Measurements from ENCODE around the gene TRMT13. TPM values are rescaled to one million over a fixed set of nuclear protein-coding genes. Genes with fewer than 3 reads are reported as not detected.
"Not testable (repeated sequence)": the region's sequence is repeated elsewhere in the genome, so short reads cannot be mapped to it uniquely, and the experiment has no call there.

Gene TRMT13
- total RNA-seq, 1 donor from 2014 or later, result 17.3 TPM

GRCh38 chr1:100184536-100184935 is 51.6 kb downstream of the TRMT13 start:
- TF ChIP-seq, protein P1, sequence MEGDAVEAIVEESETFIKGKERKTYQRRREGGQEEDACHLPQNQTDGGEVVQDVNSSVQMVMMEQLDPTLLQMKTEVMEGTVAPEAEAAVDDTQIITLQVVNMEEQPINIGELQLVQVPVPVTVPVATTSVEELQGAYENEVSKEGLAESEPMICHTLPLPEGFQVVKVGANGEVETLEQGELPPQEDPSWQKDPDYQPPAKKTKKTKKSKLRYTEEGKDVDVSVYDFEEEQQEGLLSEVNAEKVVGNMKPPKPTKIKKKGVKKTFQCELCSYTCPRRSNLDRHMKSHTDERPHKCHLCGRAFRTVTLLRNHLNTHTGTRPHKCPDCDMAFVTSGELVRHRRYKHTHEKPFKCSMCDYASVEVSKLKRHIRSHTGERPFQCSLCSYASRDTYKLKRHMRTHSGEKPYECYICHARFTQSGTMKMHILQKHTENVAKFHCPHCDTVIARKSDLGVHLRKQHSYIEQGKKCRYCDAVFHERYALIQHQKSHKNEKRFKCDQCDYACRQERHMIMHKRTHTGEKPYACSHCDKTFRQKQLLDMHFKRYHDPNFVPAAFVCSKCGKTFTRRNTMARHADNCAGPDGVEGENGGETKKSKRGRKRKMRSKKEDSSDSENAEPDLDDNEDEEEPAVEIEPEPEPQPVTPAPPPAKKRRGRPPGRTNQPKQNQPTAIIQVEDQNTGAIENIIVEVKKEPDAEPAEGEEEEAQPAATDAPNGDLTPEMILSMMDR (IDR thresholded peaks at IDR 0.05; ENCODE audit: insufficient read depth, low read length, poor library complexity, severe bottlenecking), result no peak
- Histone ChIP-seq H3K27me3 (ENCODE audit: control insufficient read depth, insufficient read depth, low read length) (no peaks in the 10 kb centered on the region), H3K4me3 (ENCODE audit: low read depth, low read length) (no peak overlapping the region), H3K36me3 (ENCODE audit: control insufficient read depth, insufficient read depth, low read length) (no peaks in the 10 kb centered on the region)
- DNase-seq (ENCODE audit: low read depth), result peak; percentile 19

DNA sequence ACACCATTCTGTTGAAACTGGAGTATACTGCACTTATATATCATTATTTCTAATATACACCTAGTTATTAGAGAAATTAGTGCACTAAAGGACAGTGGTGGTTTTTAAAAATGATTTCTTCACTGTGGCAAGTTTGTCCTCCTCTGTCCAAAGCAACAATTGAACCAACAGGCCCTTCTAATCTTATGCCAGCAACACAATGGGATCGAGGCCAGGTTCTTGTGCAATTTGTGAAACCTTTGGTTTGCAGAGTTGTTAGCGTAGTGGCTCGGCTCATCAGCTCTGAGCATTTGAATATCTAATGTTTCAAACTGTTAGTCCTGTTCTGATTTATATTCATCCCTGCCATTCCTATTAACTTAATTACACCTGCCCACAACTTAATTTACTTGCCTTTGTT is 54.9 kb downstream of the TRMT13 start:
- DNase-seq (ENCODE audit: low read depth), result peak; percentile 7
- Histone ChIP-seq H3K4me3 (ENCODE audit: low read depth, low read length) (no peak overlapping the region), H3K27me3 (ENCODE audit: control insufficient read depth, insufficient read depth, low read length) (no peaks in the 10 kb centered on the region), H3K36me3 (ENCODE audit: control insufficient read depth, insufficient read depth, low read length) (no peaks in the 10 kb centered on the region)
- TF ChIP-seq, protein P1 (IDR thresholded peaks at IDR 0.05; ENCODE audit: insufficient read depth, low read length, poor library complexity, severe bottlenecking), result no peak

- no peaks in the 10 kb centered on the region for H3K27me3 ChIP-seq (ENCODE audit: control insufficient read depth, insufficient read depth, low read length)
- TF ChIP-seq, protein P1 (IDR thresholded peaks at IDR 0.05; ENCODE audit: insufficient read depth, low read length, poor library complexity, severe bottlenecking), result no peak
- DNase-seq (ENCODE audit: low read depth), result peak; percentile 96
- H3K36me3 ChIP-seq (ENCODE audit: control insufficient read depth, insufficient read depth, low read length), result no peaks in the 10 kb centered on the region
- no peak overlapping the region for H3K4me3 ChIP-seq (ENCODE audit: low read depth, low read length)
Measured at GRCh38 chr1:100188617-100189016, 55.7 kb downstream of the TRMT13 start.

DNA sequence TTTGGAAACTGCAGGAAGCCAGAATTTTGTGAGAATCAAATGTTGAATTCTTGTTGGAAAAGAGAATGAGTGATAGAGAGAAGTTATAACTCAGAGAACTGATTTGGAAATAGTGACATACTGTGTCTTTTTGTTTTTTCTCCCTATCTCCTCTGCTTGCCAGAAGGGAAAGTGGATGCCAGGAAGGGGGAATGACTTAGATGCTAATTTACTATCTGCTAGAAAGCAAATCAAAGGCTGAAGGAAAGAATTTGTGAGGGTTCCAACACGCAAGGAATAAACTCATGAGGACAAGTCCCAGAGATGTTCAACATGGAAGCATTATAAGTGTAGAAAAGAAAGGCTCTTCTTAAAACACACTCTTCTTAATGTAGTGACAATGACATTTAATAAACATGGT is 65.6 kb downstream of the TRMT13 start:
- Histone ChIP-seq H3K27me3 (ENCODE audit: control insufficient read depth, insufficient read depth, low read length) (no peaks in the 10 kb centered on the region), H3K36me3 (ENCODE audit: control insufficient read depth, insufficient read depth, low read length) (no peaks in the 10 kb centered on the region), H3K4me3 (ENCODE audit: low read depth, low read length) (no peak overlapping the region)
- TF ChIP-seq, protein P1 (IDR thresholded peaks at IDR 0.05; ENCODE audit: insufficient read depth, low read length, poor library complexity, severe bottlenecking), result no peak
- no peak for DNase-seq (ENCODE audit: low read depth)

DNA sequence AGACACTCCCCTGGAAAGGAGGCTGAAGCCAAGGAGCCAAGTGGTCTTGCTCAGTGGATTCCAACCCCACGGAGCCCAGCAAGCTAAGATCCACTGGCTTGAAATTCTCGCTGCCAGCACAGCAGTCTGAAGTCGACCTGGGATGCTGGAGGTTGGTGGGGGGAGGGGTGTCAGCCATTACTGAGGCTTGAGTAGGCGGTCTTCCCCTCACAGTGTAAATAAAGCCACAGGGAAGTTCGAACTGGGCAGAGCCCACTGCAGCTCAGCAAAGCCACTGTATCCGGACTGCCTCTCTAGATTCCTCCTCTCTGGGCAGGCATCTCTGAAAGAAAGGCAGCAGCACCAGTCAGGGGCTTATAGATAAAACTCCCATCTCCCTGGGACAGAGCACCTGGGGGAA is 67.1 kb downstream of the TRMT13 start:
- not testable (repeated sequence) for H3K36me3 ChIP-seq (ENCODE audit: control insufficient read depth, insufficient read depth, low read length); DNase-seq (ENCODE audit: low read depth); H3K27me3 ChIP-seq (ENCODE audit: control insufficient read depth, insufficient read depth, low read length); H3K4me3 ChIP-seq (ENCODE audit: low read depth, low read length)

Other genes with a start within 250 kb of the TRMT13 start
- gene SLC35A3, start 163.2 kb upstream of the TRMT13 start, total RNA-seq, result 21.9 and 24.1 TPM in 2 replicates
- gene SASS6, start 233 bp upstream of the TRMT13 start, total RNA-seq, result 3.6 and 5.3 TPM in 2 replicates
- gene LRRC39, start 45.1 kb downstream of the TRMT13 start, total RNA-seq, result 0.08 and 0.41 TPM in 2 replicates
- 4.6 and 7.4 TPM in 2 replicates for gene DBT, start 116.7 kb downstream of the TRMT13 start, total RNA-seq
- gene RTCA, start 133.1 kb downstream of the TRMT13 start, total RNA-seq, result 32.6 and 42.3 TPM in 2 replicates
- 5.4 and 8.7 TPM in 2 replicates for gene CDC14A, start 219.3 kb downstream of the TRMT13 start, total RNA-seq